ENCODE results near the gene DGKQ.

The DGKQ gene

GRCh38 chr4:960140-960635 lies 13.2 kb downstream of the DGKQ start:
- CTCF ChIA-PET, result no interaction called here

GRCh38 chr4:959338-960139 lies 13.8 kb downstream of the DGKQ start:
- CTCF ChIA-PET, result interaction anchor here (1.0 kb wide), 1 partner anchor 28 kb away, joined by 3 read pairs; the partner anchor contains the start of gene IDUA
- no peak for DNase-seq (ENCODE audit: extremely low spot score)
- POLR2A ChIA-PET, result no interaction called here
- TF ChIP-seq CTCF (IDR thresholded peaks at IDR 0.05; ENCODE audit: control extremely low read depth, extremely low read depth, low read depth, missing control alignments), result no peak

More at GRCh38 chr4:960140-960635, 13.2 kb downstream of the DGKQ start:
- no peak for TF ChIP-seq CTCF (IDR thresholded peaks at IDR 0.05; ENCODE audit: control extremely low read depth, extremely low read depth, low read depth, missing control alignments)
- DNase-seq (ENCODE audit: extremely low spot score), result no peak
- POLR2A ChIA-PET, result no interaction called here

GRCh38 chr4:958696-959337 lies 14.6 kb downstream of the DGKQ start:
- no peak for TF ChIP-seq CTCF (IDR thresholded peaks at IDR 0.05; ENCODE audit: control extremely low read depth, extremely low read depth, low read depth, missing control alignments)
- CTCF ChIA-PET, result interaction anchor here (1.0 kb wide), 1 partner anchor 28 kb away, joined by 3 read pairs; the partner anchor contains the start of gene IDUA
- POLR2A ChIA-PET, result no interaction called here
- no peak for DNase-seq (ENCODE audit: extremely low spot score)

- no peak for TF ChIP-seq CTCF (IDR thresholded peaks at IDR 0.05; ENCODE audit: control extremely low read depth, extremely low read depth, low read depth, missing control alignments)
- DNase-seq (ENCODE audit: extremely low spot score), result no peak
- ChIA-PET CTCF (no interaction called here), POLR2A (no interaction called here)
These were observed 15.1 kb downstream of the DGKQ start for GRCh38 chr4:958314-958665.

GRCh38 chr4:957581-958313 lies 15.6 kb downstream of the DGKQ start:
- DNase-seq (ENCODE audit: extremely low spot score), result no peak
- no peak for TF ChIP-seq CTCF (IDR thresholded peaks at IDR 0.05; ENCODE audit: control extremely low read depth, extremely low read depth, low read depth, missing control alignments)
- ChIA-PET CTCF (no interaction called here), POLR2A (no interaction called here)

GRCh38 chr4:957231-957580 lies 16.2 kb downstream of the DGKQ start:
- ChIA-PET POLR2A (no interaction called here), CTCF (no interaction called here)
- no peak for TF ChIP-seq CTCF (IDR thresholded peaks at IDR 0.05; ENCODE audit: control extremely low read depth, extremely low read depth, low read depth, missing control alignments)
- DNase-seq (ENCODE audit: extremely low spot score), result no peak
